Upper lobe of right lung (tissue), 1 donor: ENCODE data around the gene HCCS. TPM values are rescaled to one million over a fixed set of nuclear protein-coding genes. Genes with fewer than 3 reads are reported as not detected.

Experiments
- ATAC-seq: fragments of 200-7000 bp; cut with Tn5 transposase; one replicate; pipeline ENCODE4 v1.9.1; 2020; ENCODE audit warnings: mild to moderate bottlenecking, moderate library complexity
- DNase-seq: peaks from one replicate; pipeline ENCODE4 v3.0.0-alpha.2; 2020
- H3K27ac ChIP-seq: fragments of 200-600 bp; one replicate; pipeline ENCODE4 v1.8.0; 2022
- H3K27me3 ChIP-seq: fragments of 200-600 bp; one replicate; pipeline ENCODE4 v1.8.0; 2022; ENCODE audit warnings: mild to moderate bottlenecking
- H3K36me3 ChIP-seq: fragments of 200-600 bp; one replicate; pipeline ENCODE4 v1.8.0; 2022
- H3K4me1 ChIP-seq: fragments of 200-600 bp; one replicate; pipeline ENCODE4 v1.8.0; 2022
- H3K4me3 ChIP-seq: fragments of 200-600 bp; one replicate; pipeline ENCODE4 v1.8.0; 2022; ENCODE audit warnings: mild to moderate bottlenecking
- H3K9me3 ChIP-seq: fragments of 200-600 bp; one replicate; pipeline ENCODE4 v1.8.0; 2022
- intact Hi-C: fragments of 100-400 bp; cut with DNase I; formaldehyde crosslinking; loops from one replicate; pipeline ENCODE4 v1.11.0; 2022
- total RNA-seq: library from RNA; stranded (reverse); fragmentation: NEBNext Ultra II Directional; extraction: Animal tissue kit (Norgen Biotek cat#: 25700); gene quantifications from one replicate; pipeline ENCODE4 v1.2.1, GENCODE V29; 2021
- TF ChIP-seq, protein P1 (sequence below): fragments of 200-600 bp; IDR thresholded peaks from one replicate; pipeline ENCODE4 v1.8.0; 2022; ENCODE audit warnings: antibody characterized with exemption
- donor health status: DM: no; HTN: yes; CAD: no; lungs with severe emphysema.

HCCS gene
- total RNA-seq, 1 donor from 2014 or later, result 19.4 TPM

DNA sequence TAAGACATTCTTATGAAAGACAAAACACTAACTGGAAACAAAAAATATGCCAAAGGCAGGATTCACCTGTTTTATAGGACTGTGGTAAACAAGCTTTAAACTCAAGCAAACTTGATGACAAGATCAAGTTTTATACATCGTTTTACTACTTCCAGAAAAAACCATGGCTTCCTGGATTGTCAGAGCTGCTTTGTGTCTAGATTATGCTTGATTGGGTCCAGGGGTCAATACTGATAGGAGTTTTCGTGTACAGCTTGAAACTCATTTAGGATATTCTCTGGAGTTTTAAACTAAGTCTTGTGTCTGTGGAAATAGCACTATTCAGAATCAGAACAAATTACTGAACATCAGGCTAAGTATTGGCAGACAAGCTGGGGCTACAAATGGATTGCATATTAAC lies 13.0 kb downstream of the HCCS start:
- Histone ChIP-seq H3K27me3 (no peaks in the 10 kb centered on the region), H3K4me3 (no peak overlapping the region), H3K9me3 (no peaks in the 10 kb centered on the region), H3K27ac (no peak overlapping the region), H3K4me1 (no peaks in the 10 kb centered on the region), H3K36me3 (peaks cover 25% of the 10 kb centered on the region)
- ATAC-seq (no peak), DNase-seq (no peak)
- TF ChIP-seq, protein P1, sequence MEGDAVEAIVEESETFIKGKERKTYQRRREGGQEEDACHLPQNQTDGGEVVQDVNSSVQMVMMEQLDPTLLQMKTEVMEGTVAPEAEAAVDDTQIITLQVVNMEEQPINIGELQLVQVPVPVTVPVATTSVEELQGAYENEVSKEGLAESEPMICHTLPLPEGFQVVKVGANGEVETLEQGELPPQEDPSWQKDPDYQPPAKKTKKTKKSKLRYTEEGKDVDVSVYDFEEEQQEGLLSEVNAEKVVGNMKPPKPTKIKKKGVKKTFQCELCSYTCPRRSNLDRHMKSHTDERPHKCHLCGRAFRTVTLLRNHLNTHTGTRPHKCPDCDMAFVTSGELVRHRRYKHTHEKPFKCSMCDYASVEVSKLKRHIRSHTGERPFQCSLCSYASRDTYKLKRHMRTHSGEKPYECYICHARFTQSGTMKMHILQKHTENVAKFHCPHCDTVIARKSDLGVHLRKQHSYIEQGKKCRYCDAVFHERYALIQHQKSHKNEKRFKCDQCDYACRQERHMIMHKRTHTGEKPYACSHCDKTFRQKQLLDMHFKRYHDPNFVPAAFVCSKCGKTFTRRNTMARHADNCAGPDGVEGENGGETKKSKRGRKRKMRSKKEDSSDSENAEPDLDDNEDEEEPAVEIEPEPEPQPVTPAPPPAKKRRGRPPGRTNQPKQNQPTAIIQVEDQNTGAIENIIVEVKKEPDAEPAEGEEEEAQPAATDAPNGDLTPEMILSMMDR, result no peak
- intact Hi-C loops, result no loop called here

DNA sequence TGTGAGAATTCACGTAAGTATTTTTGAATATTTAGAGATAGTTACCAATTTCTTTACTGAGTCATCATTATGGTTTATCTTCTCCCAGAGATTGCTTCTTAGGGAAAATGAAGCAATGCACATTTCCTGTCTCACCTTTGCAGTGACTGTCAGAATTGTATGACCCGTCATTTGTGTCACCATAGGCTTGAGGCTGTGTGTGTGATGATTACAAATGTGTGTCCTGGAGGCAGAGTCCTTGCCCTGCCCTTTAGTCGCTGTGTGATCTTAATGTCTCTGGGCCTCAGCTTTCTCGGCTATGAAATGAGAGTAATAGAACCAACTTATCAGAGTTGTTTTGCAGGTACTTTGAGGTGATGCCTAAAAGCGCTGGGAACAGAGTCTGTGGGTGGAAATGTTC lies 13.9 kb downstream of the HCCS start:
- TF ChIP-seq, protein P1, result no peak
- no peak overlapping the region for H3K4me3 ChIP-seq
- intact Hi-C loops, result no loop called here
- no peaks in the 10 kb centered on the region for H3K27me3 ChIP-seq
- H3K9me3 ChIP-seq, result no peaks in the 10 kb centered on the region
- no peak for ATAC-seq
- DNase-seq, result no peak
- no peaks in the 10 kb centered on the region for H3K4me1 ChIP-seq
- no peak overlapping the region for H3K27ac ChIP-seq
- H3K36me3 ChIP-seq, result peaks cover 17% of the 10 kb centered on the region

DNA sequence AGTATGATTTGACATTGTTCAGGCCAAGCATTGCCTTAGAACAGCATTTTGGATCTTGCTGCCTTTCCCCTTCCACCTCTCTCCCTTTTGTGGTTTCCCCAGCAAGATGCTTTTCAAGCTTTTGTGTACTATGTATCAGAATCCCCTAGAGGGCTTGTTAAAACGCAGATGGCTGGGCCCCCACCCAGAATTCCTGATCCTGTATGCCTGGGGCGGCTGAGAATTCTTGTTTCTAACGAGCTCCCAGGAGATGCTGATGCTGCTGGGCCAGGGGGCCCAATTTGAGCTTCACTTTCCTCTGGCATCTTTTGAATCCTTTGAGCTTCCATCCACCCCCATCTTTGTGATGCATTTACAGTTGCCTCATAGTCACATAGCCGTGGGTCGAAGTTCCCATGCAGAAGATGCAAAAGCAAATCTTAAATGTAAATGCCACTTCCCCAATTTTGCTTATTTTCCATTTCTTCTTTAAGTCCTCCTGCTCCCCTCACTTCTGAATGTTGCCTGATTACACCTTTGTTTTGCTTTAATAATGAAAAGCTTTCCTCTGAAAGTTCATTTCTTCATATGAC lies 18.5 kb downstream of the HCCS start:
- Histone ChIP-seq H3K9me3 (no peaks in the 10 kb centered on the region), H3K27me3 (no peaks in the 10 kb centered on the region), H3K4me3 (no peak overlapping the region), H3K36me3 (no peaks in the 10 kb centered on the region), H3K4me1 (no peaks in the 10 kb centered on the region), H3K27ac (no peak overlapping the region)
- DNase-seq, result no peak
- TF ChIP-seq, protein P1, result no peak
- ATAC-seq, result no peak
- intact Hi-C loops, result no loop called here

DNA sequence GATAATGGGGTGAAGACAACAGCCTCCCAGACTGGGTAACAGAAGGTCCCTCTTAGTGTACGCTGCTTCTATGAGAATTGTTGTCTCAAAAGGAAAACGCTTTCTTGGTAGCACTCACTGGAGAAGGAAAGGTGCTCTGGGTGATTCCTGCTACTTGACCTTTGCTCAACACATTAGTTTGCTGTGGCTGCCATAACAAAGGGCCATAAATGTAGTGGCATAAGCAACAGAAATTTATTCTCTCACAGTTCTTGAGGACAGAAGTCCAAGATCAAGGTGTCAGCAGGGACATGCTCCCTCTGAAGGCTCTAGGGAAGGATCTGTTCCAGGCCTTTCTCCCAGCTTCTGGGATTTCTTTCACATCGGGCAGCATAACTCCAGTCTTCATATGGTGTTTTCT lies 19.0 kb downstream of the HCCS start:
- Histone ChIP-seq H3K27ac (no peak overlapping the region), H3K4me3 (no peak overlapping the region), H3K4me1 (no peaks in the 10 kb centered on the region), H3K9me3 (no peaks in the 10 kb centered on the region), H3K36me3 (no peaks in the 10 kb centered on the region), H3K27me3 (no peaks in the 10 kb centered on the region)
- TF ChIP-seq, protein P1, result no peak
- DNase-seq, result no peak
- intact Hi-C loops, result no loop called here
- ATAC-seq, result no peak

DNA sequence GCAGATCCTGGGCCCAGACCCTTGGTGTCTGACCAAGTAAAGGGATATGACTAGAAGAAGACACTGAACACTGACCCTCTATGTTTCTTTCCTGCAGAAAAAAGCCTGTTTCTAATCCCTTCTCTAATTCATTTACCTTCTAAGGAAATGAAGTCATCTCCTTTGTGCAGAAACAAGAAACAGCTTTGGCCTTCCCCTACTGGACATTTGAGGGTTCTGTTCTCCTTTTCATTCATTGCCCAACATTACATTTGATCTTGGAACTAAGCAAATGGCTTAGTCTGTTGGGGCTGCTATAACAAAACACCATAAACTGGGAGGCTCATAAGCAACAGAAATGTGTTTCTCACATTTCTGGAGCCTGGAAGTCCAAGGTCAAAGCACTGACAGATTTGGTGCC lies 20.0 kb downstream of the HCCS start:
- Histone ChIP-seq H3K4me3 (no peak overlapping the region), H3K27me3 (no peaks in the 10 kb centered on the region), H3K36me3 (no peaks in the 10 kb centered on the region), H3K4me1 (no peaks in the 10 kb centered on the region), H3K9me3 (no peaks in the 10 kb centered on the region), H3K27ac (no peak overlapping the region)
- ATAC-seq (no peak), DNase-seq (no peak)
- intact Hi-C loops, result no loop called here
- TF ChIP-seq, protein P1, result no peak

DNA sequence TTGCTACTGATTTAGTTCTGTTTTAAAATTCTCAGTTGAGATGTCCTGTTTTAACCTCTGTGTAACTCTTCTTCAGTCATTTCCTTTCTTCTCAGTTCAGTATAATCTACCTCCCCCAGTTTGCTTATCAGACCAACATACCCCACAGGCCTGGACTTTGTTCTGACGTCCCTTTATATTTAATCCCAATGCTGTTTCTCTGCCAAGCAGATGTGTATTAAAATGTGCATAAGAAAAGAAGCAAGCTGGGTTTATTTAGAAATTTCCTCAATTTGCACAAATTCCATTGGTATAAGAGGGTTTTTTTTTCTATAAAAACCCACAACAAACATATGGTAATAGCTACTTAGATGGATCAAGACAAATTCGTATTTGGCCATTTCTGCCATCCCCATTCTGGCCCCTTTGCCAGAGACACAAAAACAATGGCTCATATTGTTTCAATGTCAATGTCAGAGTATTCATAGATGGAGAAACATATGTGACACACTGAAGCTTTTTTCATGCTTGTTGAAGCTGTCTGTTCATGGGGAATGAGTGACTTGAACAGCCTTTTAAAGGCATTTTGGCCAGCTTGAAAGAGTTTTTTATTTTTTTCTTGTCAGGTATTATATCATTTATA lies 24.5 kb downstream of the HCCS start:
- H3K27ac ChIP-seq, result no peak overlapping the region
- no peaks in the 10 kb centered on the region for H3K27me3 ChIP-seq
- H3K9me3 ChIP-seq, result no peaks in the 10 kb centered on the region
- TF ChIP-seq, protein P1, result no peak
- DNase-seq (no peak), ATAC-seq (no peak)
- H3K4me3 ChIP-seq, result no peak overlapping the region
- no peaks in the 10 kb centered on the region for H3K36me3 ChIP-seq
- intact Hi-C loops, result no loop called here
- no peaks in the 10 kb centered on the region for H3K4me1 ChIP-seq
